ENCODE measurements around the gene CTDSPL. TPM values are rescaled to one million over a fixed set of nuclear protein-coding genes. Genes with fewer than 3 reads are reported as not detected.

The CTDSPL gene
- total and polyA plus RNA-seq, 2 of the 8 experiments (the other 6 are each of a cell fraction or from before 2014, with no cell fraction given), result 20.3 to 42.2 TPM

GRCh38 chr3:37921025-37921424 is 59.3 kb downstream of the CTDSPL start:
- Histone ChIP-seq H3K9me3 (ENCODE audit: insufficient read depth in 2 of 2, low read depth in 1 of 2, low read length in 1 of 2) (no peaks in the 10 kb centered on the region), H3K36me3 (ENCODE audit: control insufficient read depth in 2 of 4, insufficient read depth in 4 of 4, low read length in 3 of 4) (no peaks in the 10 kb centered on the region), H3K27me3 (replicated peaks in 1 of 4; ENCODE audit: control insufficient read depth in 3 of 4, extremely low read depth in 1 of 4, insufficient read depth in 3 of 4, low read length in 3 of 4) (no peaks in the 10 kb centered on the region), H3K23me2 (ENCODE audit: low read depth, low read length) (no peaks in the 10 kb centered on the region; the same call in 1 of the 2 replicates), H4K5ac (ENCODE audit: insufficient read length, low read depth, low read length) (no peak overlapping the region), H2BK5ac (ENCODE audit: low read depth, low read length) (no peak overlapping the region), H2AK5ac (ENCODE audit: low read depth, low read length) (no peak overlapping the region), H3K27ac (ENCODE audit: low read depth, low read length) (no peak overlapping the region), H3K14ac (ENCODE audit: insufficient read length) (no peak overlapping the region), H3K4me3 (ENCODE audit: extremely low read depth in 1 of 4, insufficient read depth in 2 of 4, low read depth in 3 of 4, low read length in 4 of 4) (no peak overlapping the region), H4K20me1 (replicated peaks in 1 of 2; ENCODE audit: control insufficient read depth in 1 of 2, insufficient read depth in 2 of 2, low read length in 2 of 2) (peaks cover 0 to 2% of the 10 kb centered on the region in 2 experiments), H3K56ac (replicated peaks; ENCODE audit: insufficient read length, low read depth, low read length) (no peak overlapping the region), H2BK20ac (ENCODE audit: low read length) (no peak overlapping the region), H3K4me1 (replicated peaks in 1 of 4; ENCODE audit: control insufficient read depth in 3 of 4, insufficient read depth in 4 of 4, low read length in 3 of 4) (peaks cover 0 to 1% (median 0%) of the 10 kb centered on the region in 4 experiments; a peak in 1 of 7 replicates), H3K79me1 (ENCODE audit: low read depth, low read length) (peaks cover 3% of the 10 kb centered on the region), H2BK12ac (ENCODE audit: low read depth, low read length) (no peak overlapping the region), H4K91ac (replicated peaks; ENCODE audit: insufficient read length, low read length) (no peak overlapping the region), H3K79me2 (ENCODE audit: control insufficient read depth in 1 of 2, insufficient read depth in 2 of 2, low read length in 2 of 2) (no peaks in the 10 kb centered on the region), H3K9ac (replicated peaks in 1 of 4; ENCODE audit: extremely low read depth in 1 of 4, low read depth in 3 of 4, low read length in 3 of 4) (no peak overlapping the region), H3K4ac (replicated peaks; ENCODE audit: insufficient read length, low read depth, low read length) (no peak overlapping the region), H2BK15ac (ENCODE audit: low read length) (no peak overlapping the region), H2BK120ac (replicated peaks; ENCODE audit: low read depth, low read length) (no peak overlapping the region), H3K18ac (ENCODE audit: extremely low read depth, low read length) (no peak overlapping the region), H4K8ac (ENCODE audit: extremely low read depth, insufficient read depth, low read length) (no peak overlapping the region), H3K4me2 (ENCODE audit: insufficient read depth in 1 of 2, low read depth in 2 of 2, low read length in 2 of 2) (no peak overlapping the region), H3K23ac (ENCODE audit: insufficient read length) (no peak overlapping the region), H2AFZ (ENCODE audit: low read length) (no peak overlapping the region)
- no peak for TF ChIP-seq CHD2 (IDR thresholded peaks at IDR 0.05; ENCODE audit: low read length)
- TF ChIP-seq KDM1A (IDR thresholded peaks at IDR 0.05; ENCODE audit: borderline replicate concordance, low read length), result no peak
- no peak for TF ChIP-seq CREB1 (IDR thresholded peaks at IDR 0.05)
- no peak for TF ChIP-seq SP1 (IDR thresholded peaks at IDR 0.05; ENCODE audit: low read depth, low read length)
- no peak for TF ChIP-seq SP2 (IDR thresholded peaks at IDR 0.05; ENCODE audit: low read length)
- no peak for TF ChIP-seq POU5F1 (IDR thresholded peaks at IDR 0.05; ENCODE audit: low read depth, low read length)
- no peak for TF ChIP-seq RBBP5 (IDR thresholded peaks at IDR 0.05; ENCODE audit: borderline replicate concordance, low read depth, low read length)
- POLR2A ChIA-PET (ENCODE audit: partially characterized antibody), result no interaction called here
- WGBS, 2 experiments (ENCODE audit: extremely low coverage in 1 of 2, insufficient coverage in 1 of 2, insufficient read length in 1 of 2, insufficient replicate concordance in 2 of 2, low coverage in 1 of 2, low lambda C conversion rate in 2 of 2, missing lambda C conversion rate in 1 of 2), result 94% methylated on average over 5 of the region's 5 CpGs; no CpG with 5 or more reads in 1 of the 2 experiments
- FAIRE-seq (no peak), DNase-seq (ENCODE audit: low read depth in 1 of 2, low spot score in 2 of 2) (no peak)
- CTCF ChIA-PET (ENCODE audit: partially characterized antibody), result interaction anchor here (0.9 to 3.1 kb wide), 3 partner anchors 10 to 66 kb away, joined by 4 to 13 read pairs (median 8); no protein-coding TSS in a partner anchor
